ENCODE data around the gene HEMK1.

GRCh38 chr3:50605901-50606326, 36.6 kb downstream of the HEMK1 start:
- no peak for TF ChIP-seq EZH2 (IDR thresholded peaks at IDR 0.05; ENCODE audit: borderline replicate concordance, low read length)
- no peak for TF ChIP-seq CTCF (IDR thresholded peaks at IDR 0.05; ENCODE audit: low read length)

All from OCI-LY1 (cell line).